ENCODE data around the gene WDR47.

GRCh38 chr1:108983114-108983513 is 58.8 kb downstream of the WDR47 start:
- TF ChIP-seq, protein P1, sequence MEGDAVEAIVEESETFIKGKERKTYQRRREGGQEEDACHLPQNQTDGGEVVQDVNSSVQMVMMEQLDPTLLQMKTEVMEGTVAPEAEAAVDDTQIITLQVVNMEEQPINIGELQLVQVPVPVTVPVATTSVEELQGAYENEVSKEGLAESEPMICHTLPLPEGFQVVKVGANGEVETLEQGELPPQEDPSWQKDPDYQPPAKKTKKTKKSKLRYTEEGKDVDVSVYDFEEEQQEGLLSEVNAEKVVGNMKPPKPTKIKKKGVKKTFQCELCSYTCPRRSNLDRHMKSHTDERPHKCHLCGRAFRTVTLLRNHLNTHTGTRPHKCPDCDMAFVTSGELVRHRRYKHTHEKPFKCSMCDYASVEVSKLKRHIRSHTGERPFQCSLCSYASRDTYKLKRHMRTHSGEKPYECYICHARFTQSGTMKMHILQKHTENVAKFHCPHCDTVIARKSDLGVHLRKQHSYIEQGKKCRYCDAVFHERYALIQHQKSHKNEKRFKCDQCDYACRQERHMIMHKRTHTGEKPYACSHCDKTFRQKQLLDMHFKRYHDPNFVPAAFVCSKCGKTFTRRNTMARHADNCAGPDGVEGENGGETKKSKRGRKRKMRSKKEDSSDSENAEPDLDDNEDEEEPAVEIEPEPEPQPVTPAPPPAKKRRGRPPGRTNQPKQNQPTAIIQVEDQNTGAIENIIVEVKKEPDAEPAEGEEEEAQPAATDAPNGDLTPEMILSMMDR (conservative IDR thresholded peaks at IDR 0.05), result no peak
- no peak for TF ChIP-seq EZH2 (IDR thresholded peaks at IDR 0.05; ENCODE audit: low read depth)

Measured in PC-9 (cell line).